HG02642 (cell line): ENCODE data around the gene CDK14.
"Not testable (repeated sequence)": the region's sequence is repeated elsewhere in the genome, so short reads cannot be mapped to it uniquely, and the experiment has no call there.

ENCODE experiments used
- ATAC-seq: cut with Tn5 transposase; IDR thresholded peaks from one replicate; pipeline ENCODE4 v1.9.1; 2021; ENCODE audit warnings: mild to moderate bottlenecking; ENCODE audit not compliant: unreplicated experiment, poor library complexity

CDK14 gene

DNA sequence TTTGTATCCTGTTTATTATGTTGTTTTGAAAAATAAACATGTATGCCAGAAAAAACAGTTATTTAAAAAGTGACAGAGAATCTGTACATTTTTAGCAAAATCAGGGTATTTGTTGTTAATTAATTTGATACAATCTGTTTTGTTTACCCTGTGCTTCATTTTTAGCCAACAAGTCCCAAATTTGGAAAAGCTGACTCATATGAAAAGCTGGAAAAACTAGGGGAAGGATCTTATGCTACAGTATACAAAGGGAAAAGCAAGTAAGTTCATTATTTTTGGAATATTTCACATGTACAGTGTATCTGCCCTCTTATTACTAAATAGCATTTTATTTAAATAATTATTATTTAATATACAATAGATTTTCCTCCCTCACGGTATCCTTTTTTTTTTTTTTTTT is 151.4 kb downstream of the CDK14 start:
- ATAC-seq: no peak

DNA sequence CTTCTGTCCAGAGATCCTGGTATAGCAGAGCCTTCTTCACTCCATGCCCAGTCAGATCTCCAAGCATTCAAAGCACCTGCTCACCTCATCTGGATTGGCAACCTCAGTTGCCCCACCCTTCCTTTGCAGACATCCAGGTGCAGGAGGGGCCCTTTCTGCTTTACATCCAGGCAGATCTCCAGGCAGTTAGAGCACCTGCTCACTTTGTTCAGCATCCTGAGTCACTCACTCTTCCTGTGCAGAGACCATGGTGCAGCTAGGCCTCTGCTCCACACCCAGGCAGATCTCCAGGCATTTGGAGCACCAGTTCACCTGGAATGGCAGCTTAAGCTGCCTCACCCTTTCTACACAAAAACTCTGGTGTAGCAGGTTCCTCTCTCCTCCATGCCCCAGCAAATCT is 153.1 kb downstream of the CDK14 start:
- ATAC-seq: no peak

DNA sequence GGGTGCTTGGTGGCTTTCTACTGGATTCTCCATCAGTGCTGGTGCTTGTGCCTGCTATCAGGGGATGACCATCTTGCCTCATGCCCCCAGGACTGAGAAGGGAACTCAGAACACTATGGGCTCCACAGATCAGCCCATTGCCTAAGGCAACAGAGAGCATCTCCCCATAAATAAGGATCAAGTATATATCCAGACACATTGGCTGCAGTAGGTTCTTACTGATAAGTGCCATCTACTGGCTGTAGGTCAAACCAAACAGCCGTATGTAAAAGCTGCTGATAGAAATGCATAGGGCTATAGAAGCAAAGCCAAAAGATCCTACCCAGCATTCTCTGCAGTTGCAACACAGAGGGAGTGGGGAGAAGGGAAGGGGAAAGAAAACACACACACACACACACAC is 153.7 kb downstream of the CDK14 start:
- peak; percentile 57 for ATAC-seq

DNA sequence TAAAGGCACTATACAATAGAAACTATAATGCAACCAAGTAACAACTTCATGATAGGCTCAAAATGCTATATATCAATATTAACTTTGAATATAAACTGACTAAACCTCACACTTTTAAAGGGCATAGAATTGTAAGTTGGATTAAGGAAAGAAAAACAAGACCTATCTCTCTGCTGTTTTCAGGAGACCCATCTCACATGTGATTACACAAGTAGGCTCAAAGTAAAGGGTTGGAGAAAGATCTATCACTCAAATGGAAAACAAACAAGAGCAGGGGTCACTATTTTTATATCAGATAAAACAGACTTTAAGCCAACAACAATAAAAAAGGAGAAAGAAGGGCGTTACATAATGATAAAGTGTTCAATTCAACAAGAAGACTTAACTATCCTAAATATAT is 155.5 kb downstream of the CDK14 start:
- no peak for ATAC-seq

DNA sequence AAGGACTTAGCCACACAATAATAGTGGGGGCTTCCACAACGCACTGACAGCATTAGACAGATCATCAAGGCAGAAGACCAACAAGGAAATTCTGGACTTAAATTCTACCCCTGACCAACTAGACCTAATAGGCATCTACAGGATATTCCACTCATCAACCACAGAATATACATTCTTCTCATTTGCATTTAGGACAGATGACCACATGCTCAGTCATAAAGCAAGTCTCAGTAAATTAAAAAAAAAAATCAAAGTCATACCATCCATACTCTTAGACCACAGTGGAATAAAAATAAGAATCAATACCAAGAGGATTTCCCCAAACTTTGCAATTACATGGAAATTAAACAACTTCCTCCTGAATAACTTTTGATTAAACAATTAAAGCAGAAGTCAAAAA is 155.9 kb downstream of the CDK14 start:
- ATAC-seq: no peak

DNA sequence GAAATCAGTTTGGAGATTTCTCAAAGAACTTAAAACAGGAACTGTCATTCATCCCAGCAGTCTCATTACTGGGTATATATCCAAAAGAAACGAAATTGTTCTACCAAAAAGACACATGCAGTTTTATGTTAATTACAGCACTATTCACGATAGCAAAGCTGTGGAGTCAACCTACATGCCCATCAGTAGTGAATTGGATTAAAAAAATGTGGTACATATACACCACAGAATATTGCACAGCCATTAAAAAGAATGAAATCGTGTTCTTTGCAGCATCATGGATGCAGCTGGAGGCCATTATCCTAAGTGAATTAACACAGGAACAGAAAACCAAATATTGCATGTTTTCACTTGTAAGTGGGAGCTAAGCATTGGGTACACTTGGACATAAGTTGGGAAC is 158.9 kb downstream of the CDK14 start:
- ATAC-seq: no peak

DNA sequence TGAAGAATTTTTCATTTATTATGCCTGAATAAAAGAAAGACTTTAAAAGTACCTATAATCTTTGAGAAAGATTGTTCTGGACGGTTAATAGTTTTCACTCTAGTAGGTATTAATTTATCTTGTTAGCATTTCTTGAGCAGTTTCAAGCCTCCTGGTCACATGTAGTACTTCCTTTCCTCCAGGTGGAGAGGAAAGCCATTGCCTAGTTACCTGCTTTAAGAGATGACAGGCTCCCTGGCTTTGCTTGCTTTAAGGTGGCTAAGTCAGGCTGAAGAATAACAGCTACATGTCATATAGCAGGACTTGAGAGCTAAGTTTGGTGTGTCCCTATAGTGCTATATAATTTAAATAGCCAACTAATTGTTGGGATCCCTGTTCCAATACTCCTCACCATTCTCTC is 160.2 kb downstream of the CDK14 start:
- no peak for ATAC-seq

DNA sequence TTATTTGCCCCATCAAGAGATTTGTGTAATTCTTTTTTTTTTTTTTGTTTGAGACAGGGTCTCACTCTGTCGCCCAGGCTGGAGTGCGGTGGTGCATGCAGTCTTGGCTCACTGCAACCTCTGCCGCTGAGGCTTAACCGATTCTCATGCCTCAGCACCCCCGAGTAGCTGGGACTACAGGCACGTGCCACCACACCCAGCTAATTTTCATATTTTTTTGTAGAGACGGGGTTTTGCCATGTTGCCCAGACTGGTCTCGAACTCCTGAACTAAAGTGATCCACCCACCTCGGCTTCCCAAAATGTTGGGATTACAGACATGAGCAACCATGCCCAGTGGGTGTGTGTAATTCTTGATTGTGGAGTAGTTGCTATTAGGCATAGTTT is 161.4 kb downstream of the CDK14 start:
- peak; percentile 84 for ATAC-seq

DNA sequence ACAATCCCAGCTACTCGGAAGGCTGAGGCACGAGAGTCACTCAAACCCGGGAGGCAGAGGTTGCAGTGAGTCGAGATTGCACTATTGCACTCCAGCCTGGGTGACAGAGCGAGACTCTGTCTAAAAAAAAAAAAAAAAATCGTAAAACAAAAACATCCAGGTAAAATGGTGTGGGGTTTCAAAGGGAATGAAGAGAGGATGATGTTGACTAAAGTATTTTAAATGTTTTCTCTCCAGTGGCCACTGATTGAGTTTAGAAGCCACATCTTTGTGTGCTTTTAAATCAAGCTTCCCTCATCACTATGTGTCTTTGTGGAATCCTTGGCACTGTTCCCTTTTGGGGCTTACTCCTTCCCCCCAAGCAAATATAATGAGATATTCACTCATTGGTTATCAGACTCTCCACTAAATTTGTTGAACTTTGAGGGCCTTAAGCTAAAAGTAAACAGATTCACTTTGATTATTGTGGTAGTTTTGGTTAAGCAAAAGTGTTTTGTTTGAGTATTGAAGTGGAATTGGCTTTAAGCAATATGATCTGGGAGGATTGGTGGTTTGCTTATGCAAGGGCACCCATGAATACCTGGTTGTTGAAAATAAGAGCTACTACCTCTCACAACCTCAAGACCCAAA is 162.9 kb downstream of the CDK14 start:
- no peak for ATAC-seq

DNA sequence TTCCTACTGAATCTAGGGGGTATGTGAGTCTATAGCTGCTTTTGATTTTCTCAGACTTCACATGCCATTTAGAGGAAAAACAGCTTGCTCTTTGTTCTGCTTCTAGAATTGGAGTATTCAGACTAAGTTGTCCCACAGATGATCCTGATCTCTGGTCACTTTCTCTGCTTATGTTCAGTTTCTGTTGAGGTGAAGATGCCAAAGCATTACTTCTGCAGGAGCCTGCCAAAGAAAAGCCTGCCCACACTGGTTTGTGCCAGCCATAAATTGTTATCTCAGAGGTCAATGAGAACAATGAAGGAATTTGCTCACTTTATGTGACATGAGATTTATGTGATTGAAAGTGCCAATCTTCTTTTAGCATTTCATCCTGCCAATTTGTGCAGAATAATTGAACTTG is 163.6 kb downstream of the CDK14 start:
- ATAC-seq: no peak

DNA sequence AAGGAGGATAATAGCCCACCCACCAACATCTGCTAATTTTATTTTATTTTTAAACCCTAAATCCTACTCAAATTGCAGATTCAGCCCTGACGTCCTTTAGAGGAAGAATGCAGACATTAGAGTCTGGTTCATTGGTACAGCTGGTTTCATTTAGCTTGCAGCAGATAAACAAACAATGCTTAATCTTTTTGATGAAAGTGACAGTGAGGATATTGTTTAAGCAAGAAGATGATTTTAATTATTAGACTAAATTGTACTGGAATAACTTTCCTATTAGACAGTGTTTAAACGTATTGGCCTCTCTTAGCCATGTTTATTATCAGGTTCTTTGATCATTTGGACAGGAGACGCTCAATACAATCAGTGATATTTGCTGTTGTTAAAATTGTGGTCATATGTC is 164.8 kb downstream of the CDK14 start:
- no peak for ATAC-seq

DNA sequence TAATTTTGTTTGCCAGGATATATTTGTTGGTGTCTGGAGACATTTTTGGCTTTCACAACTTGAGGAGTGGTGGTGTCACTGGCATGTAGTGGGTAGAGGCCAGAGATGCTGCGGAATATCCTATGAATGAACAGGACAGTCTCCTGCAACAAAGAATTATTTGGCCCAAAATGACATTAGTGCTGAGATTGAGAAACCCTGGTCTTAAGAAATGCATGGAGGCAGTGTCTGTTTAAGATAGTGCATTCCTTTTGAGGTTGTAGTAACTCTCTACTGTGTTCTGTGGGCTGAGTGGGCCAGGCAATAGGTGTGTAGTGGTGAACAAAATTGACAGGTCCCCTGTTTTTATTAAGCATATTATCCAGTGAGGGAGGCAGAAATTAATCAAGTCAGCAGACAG is 165.5 kb downstream of the CDK14 start:
- ATAC-seq: no peak

DNA sequence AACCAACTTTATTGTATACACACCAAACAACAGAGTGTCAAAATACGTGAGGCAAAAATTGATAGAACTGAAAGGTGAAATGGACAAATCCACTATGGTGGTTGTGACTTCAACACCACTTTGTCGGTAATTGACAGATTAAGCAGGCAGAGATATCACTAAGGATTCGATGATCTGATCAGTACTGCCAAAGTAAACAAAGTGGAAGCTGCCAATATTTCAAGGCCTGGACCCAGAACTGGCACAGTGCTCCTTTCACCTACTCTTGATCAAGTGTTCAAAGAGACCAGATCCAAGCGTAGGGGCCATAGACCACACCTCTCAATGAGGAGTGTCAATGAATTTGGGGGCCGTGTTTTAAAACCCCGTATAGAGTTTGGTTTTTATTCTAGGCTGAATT is 167.0 kb downstream of the CDK14 start:
- no peak for ATAC-seq

DNA sequence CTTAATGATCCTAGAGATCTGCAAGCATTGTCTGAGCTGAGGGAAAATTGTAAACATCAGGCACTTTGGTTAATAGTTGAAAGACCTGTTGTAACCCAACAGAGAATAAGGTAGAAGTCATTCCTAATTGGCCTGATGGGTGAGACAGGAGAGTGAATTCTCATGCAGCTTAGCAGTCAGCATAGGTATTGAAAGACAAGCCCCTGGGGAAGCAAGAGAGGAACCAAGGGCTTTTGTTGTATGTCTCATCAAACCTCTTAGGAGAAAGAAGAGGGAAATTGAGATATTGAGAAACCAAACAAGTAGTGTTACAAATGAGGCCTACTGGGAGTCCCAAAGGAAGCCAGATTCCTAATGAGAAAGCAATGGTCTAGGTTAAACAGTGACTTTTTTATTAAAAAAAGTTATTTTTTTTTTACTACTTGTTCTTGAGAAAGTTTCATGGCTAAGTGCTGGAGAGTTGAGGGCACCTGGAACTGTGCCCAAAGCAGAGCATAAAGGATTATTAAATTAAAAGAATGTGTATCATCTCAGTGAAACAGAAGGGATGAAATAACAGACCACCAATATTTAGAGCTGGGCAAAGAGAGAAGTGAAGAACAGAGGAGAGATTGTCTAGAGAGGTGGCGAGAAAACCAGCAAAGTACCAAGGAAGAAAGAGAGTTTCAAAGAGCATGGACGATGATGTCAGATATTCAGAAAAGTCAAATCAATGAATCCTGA is 168.9 kb downstream of the CDK14 start:
- ATAC-seq: no peak

DNA sequence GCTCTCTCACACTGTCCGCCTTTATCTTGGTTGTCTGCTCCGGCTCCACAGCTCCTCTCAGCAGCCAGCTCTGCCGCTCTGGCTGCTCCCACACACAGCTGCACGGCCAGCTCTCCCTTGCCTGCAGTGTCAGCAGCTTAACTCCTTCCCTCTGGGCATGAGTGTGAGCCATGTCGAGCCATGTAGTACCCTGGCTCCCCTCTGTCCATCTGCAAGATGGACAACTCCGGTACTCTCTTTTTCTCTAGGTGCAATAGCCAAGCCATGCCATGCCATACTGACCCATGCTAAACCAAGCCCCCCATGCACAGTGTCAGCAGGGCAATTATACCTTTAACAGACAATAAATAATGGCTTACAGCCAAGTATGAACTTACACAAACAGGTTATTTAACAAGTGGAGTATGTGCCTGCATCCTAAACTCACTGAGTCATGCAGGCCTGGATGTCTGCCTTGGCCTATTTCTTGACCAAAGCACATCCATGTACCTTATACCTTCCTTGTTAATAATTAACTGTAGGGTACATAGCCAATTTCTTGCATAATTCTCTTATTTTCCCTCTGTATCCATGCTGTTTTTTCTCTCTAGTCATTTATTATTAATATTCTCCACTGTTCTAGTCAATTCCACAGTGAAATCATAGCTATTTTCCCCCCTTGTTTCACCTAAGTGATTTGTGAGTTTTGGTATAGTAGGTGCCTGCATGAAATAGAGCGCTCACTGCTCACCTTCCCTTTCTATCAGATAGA is 170.9 kb downstream of the CDK14 start:
- ATAC-seq: no peak

DNA sequence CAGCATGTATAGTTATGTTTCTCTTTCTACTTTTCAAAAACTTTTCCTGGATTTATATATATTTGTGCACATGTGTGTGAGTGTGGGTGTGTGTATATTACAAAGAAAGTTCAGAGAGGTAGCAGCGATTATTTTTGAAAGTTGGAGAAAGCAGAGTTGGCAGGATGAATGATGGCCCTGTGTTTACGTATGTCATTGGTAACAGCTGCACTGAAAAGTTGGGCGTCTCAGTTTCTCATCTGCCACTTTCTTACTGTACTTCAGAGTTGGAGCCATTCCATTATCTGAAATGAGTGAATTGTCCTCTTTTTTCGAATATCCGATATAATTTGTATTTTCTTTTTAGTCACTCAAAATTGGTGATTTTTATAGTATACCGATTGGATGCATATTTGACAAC is 172.2 kb downstream of the CDK14 start:
- no peak for ATAC-seq

DNA sequence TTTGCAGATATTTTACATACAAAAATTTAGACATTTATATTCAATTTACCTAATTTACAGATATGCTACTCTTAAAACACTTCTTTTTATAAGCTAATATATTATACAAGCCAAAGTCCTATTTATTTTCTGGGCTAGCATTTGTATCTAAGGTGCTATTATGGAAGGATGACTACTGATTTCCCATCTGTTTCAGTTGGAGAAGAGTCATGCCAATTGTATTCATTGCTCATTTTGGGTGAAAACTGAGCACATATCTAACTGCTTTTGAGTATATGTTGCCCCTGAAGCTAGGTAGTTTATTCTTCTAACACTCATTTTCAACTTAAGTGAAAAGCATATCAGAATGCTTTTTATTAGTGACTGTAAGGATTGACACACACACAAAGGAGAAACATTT is 172.9 kb downstream of the CDK14 start:
- ATAC-seq: no peak

DNA sequence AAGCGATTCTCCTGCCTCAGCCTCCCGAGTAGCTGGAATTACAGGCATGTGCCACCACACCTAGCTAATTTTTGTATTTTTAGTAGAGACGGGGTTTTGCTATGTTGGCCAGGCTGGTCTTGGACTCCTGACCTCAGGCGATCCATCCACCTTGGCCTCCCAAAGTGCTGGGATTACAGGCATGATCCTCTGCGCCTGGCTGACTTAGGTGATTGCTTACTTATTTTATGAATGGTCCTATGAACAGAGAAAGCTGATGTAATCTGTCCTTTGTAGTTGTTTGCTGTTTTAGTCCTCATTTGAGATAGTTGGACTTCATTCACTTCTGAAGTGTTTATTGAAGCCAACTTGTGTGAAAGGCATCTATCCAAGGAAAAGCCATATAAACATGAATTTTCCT is 173.4 kb downstream of the CDK14 start:
- ATAC-seq: not testable (repeated sequence)

DNA sequence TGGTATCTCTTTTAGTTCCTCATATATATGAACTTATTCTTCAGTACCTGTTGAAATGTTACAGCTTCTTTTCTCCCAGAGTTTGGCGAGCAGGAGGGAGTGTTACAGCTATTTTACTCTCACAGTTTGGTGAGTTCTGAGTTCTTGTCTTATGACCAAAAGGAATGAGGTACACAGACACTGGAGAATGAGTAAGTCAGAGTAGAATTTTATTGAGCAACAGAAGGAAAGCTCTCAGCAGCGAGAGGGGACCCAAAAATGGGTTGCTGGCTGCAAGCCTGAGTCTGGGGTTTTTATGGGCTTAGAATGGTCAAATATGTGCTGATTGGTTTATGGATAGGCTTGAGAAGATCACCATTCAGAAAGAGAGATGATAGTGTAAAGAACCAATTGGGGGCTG is 175.2 kb downstream of the CDK14 start:
- ATAC-seq: no peak

DNA sequence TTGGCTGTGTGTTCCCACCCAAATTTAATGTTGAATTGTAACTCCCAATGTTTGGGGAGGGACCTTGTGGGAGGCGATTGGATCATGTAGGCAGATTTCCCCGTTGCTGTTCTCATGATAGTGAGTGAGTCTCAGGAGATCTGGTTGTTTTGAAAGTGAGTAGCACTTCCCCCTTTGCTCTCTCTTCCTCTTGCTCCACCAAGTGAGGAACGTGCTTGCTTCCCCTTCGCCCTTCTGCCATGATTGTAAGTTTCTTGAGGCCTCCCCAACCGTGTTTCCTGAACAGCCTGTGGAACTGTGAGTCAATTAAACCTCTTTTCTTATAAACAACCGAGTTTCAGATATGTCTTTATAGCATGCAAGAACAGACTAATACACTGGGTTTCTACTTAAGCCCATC is 176.3 kb downstream of the CDK14 start:
- ATAC-seq: no peak

DNA sequence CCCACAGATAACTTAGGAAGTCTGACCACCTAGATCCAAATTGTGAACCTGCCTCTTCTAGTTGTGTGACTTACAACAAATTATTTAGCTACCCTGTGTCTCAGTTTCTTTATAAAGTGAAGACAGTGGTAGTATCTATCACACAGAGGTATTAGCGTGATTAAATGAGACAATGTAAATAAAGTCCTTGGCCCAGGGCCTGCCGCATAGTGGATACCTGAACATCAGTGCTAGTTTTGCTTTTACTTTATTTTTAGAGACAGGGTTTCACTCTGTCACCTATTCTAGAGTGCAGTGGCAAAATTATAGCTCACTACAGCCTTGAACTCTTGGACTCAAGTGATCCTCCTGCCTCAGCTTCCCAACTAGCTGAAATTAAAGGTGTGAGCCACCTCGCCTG is 177.1 kb downstream of the CDK14 start:
- no peak for ATAC-seq

DNA sequence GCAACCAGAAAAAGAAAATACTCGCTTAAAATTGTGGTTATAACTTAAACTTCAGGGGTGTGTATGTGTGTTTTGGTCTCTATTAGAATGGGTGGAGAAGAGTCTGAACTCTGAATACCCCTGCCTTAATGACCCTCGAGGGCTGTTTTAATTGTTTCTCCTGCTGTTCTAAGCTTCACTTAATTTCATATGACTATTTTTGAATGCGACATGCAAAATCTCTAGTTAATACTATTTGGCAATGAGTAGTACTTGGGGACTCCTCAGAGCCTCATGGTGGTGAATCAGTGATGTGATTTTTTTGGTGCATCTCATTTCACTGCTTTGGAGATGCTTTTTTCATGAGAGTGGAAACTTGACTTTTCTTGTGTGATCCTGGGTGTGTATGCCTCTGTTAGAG is 178.6 kb downstream of the CDK14 start:
- ATAC-seq: no peak
